ENCODE data around the gene NCBP1. TPM values are rescaled to one million over a fixed set of nuclear protein-coding genes. Genes with fewer than 3 reads are reported as not detected.
A peak's percentile ranks its signal among the peaks of the same experiment; 100 is the strongest.

The NCBP1 gene
- total and polyA plus RNA-seq, 11 donors, result 6.9 to 22.4 (median 19.6) TPM

DNA sequence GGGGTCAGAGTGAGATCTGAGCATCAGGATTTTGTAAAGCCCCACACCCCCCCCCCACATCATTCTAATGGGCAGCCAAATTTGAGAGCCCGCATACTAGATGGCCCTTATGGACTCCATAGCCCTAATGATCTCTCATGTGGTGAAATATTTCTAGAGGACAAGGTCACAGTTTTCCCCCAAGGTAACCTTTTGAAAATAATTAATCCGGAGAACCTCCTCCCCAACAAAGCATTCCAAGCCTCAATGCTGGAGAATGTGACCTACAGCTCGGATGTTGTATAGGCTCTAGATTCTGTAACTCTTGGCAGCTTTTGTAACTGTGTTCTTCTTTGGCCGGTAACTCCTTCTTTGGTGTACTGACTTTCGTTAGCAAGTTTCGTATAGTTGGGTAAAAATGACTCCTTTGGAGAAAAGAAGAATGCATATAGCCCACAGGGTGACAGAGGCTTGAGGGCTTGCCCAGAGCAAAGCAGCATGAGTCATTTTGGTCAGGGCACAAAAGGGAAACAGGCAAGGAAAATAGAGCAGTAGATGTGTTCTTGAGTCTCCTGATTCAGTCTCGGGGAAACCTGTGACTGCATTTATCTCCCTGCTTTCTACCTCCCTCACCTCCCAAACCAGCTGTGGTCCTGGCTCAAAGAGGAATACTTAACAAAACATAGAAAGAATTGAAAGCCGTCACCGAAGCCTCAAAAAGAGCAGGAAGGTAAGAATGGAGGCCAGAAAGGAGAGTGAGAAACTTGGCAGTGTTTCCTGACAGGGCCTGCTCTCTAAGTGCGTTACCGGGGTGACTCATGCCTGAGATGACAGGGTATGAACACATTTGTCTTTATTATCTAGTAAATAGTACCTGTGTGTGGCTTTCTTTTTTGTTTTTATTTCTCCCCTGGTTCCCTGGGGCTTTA, 70.1 kb downstream of the NCBP1 start:
- peaks cover 0 to 21% (median 0%) of the 10 kb centered on the region in 9 donors for H3K27me3 ChIP-seq
- ATAC-seq (peak in 2 of 4 donors; percentile 39 to 60), DNase-seq (no peak)
- no peaks in the 10 kb centered on the region for H3K36me3 ChIP-seq
- no peak overlapping the region for H3K27ac ChIP-seq
- H3K4me1 ChIP-seq, result peaks cover 0 to 7% (median 0%) of the 10 kb centered on the region in 12 donors
- H3K4me3 ChIP-seq, result no peak overlapping the region
- intact Hi-C loops (cut with DNase I), result loop anchor here in 2 of 10 donors (10.0 kb wide), 2 partner anchors 239 to 551 kb away; partner anchors contain the start of gene TBC1D2 (in 1 of the 2)
- WGBS, 4 donors, result 60 to 72% (median 63%) methylated on average over 11 of the region's 11 CpGs
- no peaks in the 10 kb centered on the region for H3K9me3 ChIP-seq
- TF ChIP-seq CTCF (IDR thresholded peaks at IDR 0.05) (no peak), POLR2A (IDR thresholded peaks at IDR 0.05) (no peak)

GRCh38 chr9:97704345-97704677, 70.7 kb downstream of the NCBP1 start:
- peaks cover 0 to 7% (median 0%) of the 10 kb centered on the region in 12 donors for H3K4me1 ChIP-seq
- H3K27me3 ChIP-seq, result peaks cover 0 to 23% (median 0%) of the 10 kb centered on the region in 9 donors
- ATAC-seq (no peak), DNase-seq (no peak)
- WGBS, 4 donors, result 69 to 77% (median 72%) methylated on average over 3 of the region's 3 CpGs
- intact Hi-C loops (cut with DNase I), result loop anchor here in 2 of 10 donors (10.0 kb wide), 2 partner anchors 240 to 550 kb away; partner anchors contain the start of gene TBC1D2 (in 1 of the 2)
- H3K36me3 ChIP-seq, result no peaks in the 10 kb centered on the region
- no peak overlapping the region for H3K4me3 ChIP-seq
- H3K9me3 ChIP-seq, result no peaks in the 10 kb centered on the region
- TF ChIP-seq CTCF (IDR thresholded peaks at IDR 0.05), result no peak
- TF ChIP-seq POLR2A (IDR thresholded peaks at IDR 0.05), result no peak
- H3K27ac ChIP-seq, result no peak overlapping the region

DNA sequence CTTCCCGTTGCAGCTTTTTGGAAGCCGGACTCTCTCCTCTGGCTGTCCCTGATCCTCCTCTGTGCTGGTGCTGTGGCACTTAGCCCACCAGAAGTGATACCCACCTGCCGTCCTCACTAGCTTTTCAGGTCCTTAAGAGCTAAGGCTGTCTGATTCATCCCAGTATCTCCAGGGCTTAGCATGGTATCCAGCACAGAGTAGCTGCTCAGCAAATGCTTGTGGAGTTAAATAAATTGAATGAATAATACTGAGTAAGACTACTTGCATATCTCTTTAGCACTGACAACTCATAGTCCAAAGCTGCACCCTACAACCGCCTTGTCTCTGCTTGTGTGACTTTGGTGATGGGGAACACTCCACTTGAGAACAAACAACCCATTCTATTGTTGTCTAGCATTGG, 71.2 kb downstream of the NCBP1 start:
- Histone ChIP-seq H3K27me3 (peaks cover 0 to 23% (median 0%) of the 10 kb centered on the region in 9 donors), H3K4me3 (no peak overlapping the region), H3K27ac (no peak overlapping the region), H3K9me3 (no peaks in the 10 kb centered on the region), H3K4me1 (peaks cover 0 to 7% (median 0%) of the 10 kb centered on the region in 12 donors), H3K36me3 (no peaks in the 10 kb centered on the region)
- ATAC-seq, result no peak
- no peak for TF ChIP-seq CTCF (IDR thresholded peaks at IDR 0.05)
- no peak for DNase-seq
- 85 to 92% (median 88%) methylated on average over 4 of the region's 4 CpGs for WGBS, 4 donors
- intact Hi-C loops (cut with DNase I), result loop anchor here in 2 of 10 donors (10.0 kb wide), 2 partner anchors 240 to 550 kb away; partner anchors contain the start of gene TBC1D2 (in 1 of the 2)

- Histone ChIP-seq H3K36me3 (no peaks in the 10 kb centered on the region), H3K4me1 (peaks cover 0 to 7% (median 0%) of the 10 kb centered on the region in 12 donors), H3K9me3 (no peaks in the 10 kb centered on the region), H3K27me3 (peaks cover 0 to 23% (median 0%) of the 10 kb centered on the region in 9 donors), H3K27ac (no peak overlapping the region), H3K4me3 (no peak overlapping the region)
- intact Hi-C loops (cut with DNase I), result loop anchor here in 2 of 10 donors (10.0 kb wide), 2 partner anchors 241 to 549 kb away; partner anchors contain the start of gene TBC1D2 (in 1 of the 2)
- no peak for TF ChIP-seq POLR2A (IDR thresholded peaks at IDR 0.05)
- no peak for TF ChIP-seq CTCF (IDR thresholded peaks at IDR 0.05)
- DNase-seq (no peak), ATAC-seq (no peak)
- 57 to 70% (median 67%) methylated on average over 3 of the region's 3 CpGs for WGBS, 4 donors
Measured at GRCh38 chr9:97705354-97705950, 71.8 kb downstream of the NCBP1 start.
